C4-2B (cell line): ENCODE measurements around the gene BUD31.

Experiments used
- ZFX ChIP-seq: fragments of 450-650 bp; IDR thresholded peaks from 2 replicates; pipeline ENCODE4 v1.6.1; 2017
- TF ChIP-seq, protein P1 (sequence below): fragments of 450-650 bp; conservative IDR thresholded peaks from 2 replicates; pipeline ENCODE4 v1.5.1; 2017; ENCODE audit warnings: mild to moderate bottlenecking

DNA sequence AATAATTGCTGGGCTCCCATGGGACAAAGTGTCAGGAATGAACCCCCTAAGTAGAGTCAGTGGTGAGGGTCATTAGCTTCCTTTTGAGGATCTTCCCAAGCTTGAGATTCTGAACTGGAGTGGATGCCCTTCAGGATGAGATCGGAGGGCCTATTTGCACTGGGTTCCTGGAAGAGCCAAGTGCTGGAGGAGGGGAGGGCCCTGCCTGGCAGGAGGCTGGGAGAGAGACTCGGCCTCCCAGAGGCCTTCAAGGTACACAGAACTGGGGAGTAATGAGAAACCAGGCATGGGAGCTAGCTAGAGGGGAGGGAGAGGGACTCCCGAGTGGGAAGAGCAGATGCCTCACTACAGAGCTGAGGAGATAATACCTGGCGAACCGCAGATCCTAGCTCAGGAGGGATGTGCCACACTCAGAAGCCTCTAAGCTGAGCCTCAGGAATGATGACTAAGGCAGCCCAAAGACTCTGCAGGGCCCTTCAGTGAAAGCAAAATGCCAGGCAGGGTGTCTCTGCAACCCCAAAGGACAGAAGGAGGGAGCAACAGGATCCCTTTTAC is 9.8 kb upstream of the BUD31 start:
- TF ChIP-seq, protein P1, sequence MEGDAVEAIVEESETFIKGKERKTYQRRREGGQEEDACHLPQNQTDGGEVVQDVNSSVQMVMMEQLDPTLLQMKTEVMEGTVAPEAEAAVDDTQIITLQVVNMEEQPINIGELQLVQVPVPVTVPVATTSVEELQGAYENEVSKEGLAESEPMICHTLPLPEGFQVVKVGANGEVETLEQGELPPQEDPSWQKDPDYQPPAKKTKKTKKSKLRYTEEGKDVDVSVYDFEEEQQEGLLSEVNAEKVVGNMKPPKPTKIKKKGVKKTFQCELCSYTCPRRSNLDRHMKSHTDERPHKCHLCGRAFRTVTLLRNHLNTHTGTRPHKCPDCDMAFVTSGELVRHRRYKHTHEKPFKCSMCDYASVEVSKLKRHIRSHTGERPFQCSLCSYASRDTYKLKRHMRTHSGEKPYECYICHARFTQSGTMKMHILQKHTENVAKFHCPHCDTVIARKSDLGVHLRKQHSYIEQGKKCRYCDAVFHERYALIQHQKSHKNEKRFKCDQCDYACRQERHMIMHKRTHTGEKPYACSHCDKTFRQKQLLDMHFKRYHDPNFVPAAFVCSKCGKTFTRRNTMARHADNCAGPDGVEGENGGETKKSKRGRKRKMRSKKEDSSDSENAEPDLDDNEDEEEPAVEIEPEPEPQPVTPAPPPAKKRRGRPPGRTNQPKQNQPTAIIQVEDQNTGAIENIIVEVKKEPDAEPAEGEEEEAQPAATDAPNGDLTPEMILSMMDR = no peak
- no peak for TF ChIP-seq ZFX
